Measurements from ENCODE around the gene TACC2.
"Not testable (repeated sequence)": the region's sequence is repeated elsewhere in the genome, so short reads cannot be mapped to it uniquely, and the experiment has no call there.

Gene TACC2

GRCh38 chr10:122022276-122022675, 33.3 kb downstream of the TACC2 start:
- peaks cover 0 to 14% of the 10 kb centered on the region in 2 experiments for H3K27me3 ChIP-seq (ENCODE audit: control insufficient read depth in 1 of 2, insufficient read depth in 1 of 2, low read length in 2 of 2)
- H2BK12ac ChIP-seq (ENCODE audit: low read length in 2 of 2): no peak overlapping the region
- H3K4me3 ChIP-seq (ENCODE audit: insufficient read depth in 1 of 2, low read depth in 1 of 2, low read length in 2 of 2): no peak overlapping the region
- no peaks in the 10 kb centered on the region for H3K36me3 ChIP-seq (ENCODE audit: control insufficient read depth in 1 of 2, insufficient read depth in 2 of 2, low read depth in 1 of 2, low read length in 2 of 2)
- no peak overlapping the region for H2BK5ac ChIP-seq (ENCODE audit: low read depth, low read length, poor library complexity, severe bottlenecking)
- 97% methylated on average over 3 of the region's 4 CpGs for WGBS
- no peak for DNase-seq
- no peak overlapping the region for H2AK5ac ChIP-seq (ENCODE audit: low read length, severe bottlenecking)
- H3K79me1 ChIP-seq (replicated peaks; ENCODE audit: low read length, poor library complexity, severe bottlenecking): no peaks in the 10 kb centered on the region
- no peak overlapping the region for H4K8ac ChIP-seq (ENCODE audit: low read length)
- no peak overlapping the region for H2BK120ac ChIP-seq (ENCODE audit: low read depth, low read length)
- H3K9ac ChIP-seq (ENCODE audit: low read length): no peak overlapping the region
- no peaks in the 10 kb centered on the region for H3K9me3 ChIP-seq (ENCODE audit: control insufficient read depth, low read length)
- H2AFZ ChIP-seq (ENCODE audit: low read depth, low read length): no peak overlapping the region
- H3K27ac ChIP-seq (ENCODE audit: low read length, poor library complexity, severe bottlenecking): no peak overlapping the region
- no peak overlapping the region for H4K91ac ChIP-seq (ENCODE audit: low read length)
- no peak overlapping the region for H3K4ac ChIP-seq (ENCODE audit: low read depth in 1 of 2, low read length in 2 of 2)
- H3K18ac ChIP-seq (ENCODE audit: low read depth in 1 of 2, low read length in 2 of 2): no peak overlapping the region
- peaks cover 3% of the 10 kb centered on the region for H3K4me1 ChIP-seq (ENCODE audit: control insufficient read depth, insufficient read depth, low read depth, low read length)
- no peak overlapping the region for H2BK15ac ChIP-seq (ENCODE audit: low read depth, poor library complexity, severe bottlenecking)
- no peak overlapping the region for H3K23ac ChIP-seq (ENCODE audit: low read length in 2 of 2)
- H3K4me2 ChIP-seq (ENCODE audit: low read length, poor library complexity, severe bottlenecking): no peak overlapping the region
- H3K14ac ChIP-seq (ENCODE audit: low read length in 2 of 2): no peak overlapping the region

- H3K27ac ChIP-seq (ENCODE audit: low read length, poor library complexity, severe bottlenecking); H3K4ac ChIP-seq (ENCODE audit: low read depth in 1 of 2, low read length in 2 of 2); H4K8ac ChIP-seq (ENCODE audit: low read length); H3K9me3 ChIP-seq (ENCODE audit: control insufficient read depth, low read length); DNase-seq; H3K18ac ChIP-seq (ENCODE audit: low read depth in 1 of 2, low read length in 2 of 2); H3K23ac ChIP-seq (ENCODE audit: low read length in 2 of 2); H2BK15ac ChIP-seq (ENCODE audit: low read depth, poor library complexity, severe bottlenecking); H2BK12ac ChIP-seq (ENCODE audit: low read length in 2 of 2); H2BK5ac ChIP-seq (ENCODE audit: low read depth, low read length, poor library complexity, severe bottlenecking); H3K4me3 ChIP-seq (ENCODE audit: insufficient read depth in 1 of 2, low read depth in 1 of 2, low read length in 2 of 2); H3K36me3 ChIP-seq (ENCODE audit: control insufficient read depth in 1 of 2, insufficient read depth in 2 of 2, low read depth in 1 of 2, low read length in 2 of 2); H2BK120ac ChIP-seq (ENCODE audit: low read depth, low read length); H2AK5ac ChIP-seq (ENCODE audit: low read length, severe bottlenecking); H2AFZ ChIP-seq (ENCODE audit: low read depth, low read length); H3K4me1 ChIP-seq (ENCODE audit: control insufficient read depth, insufficient read depth, low read depth, low read length); H3K4me2 ChIP-seq (ENCODE audit: low read length, poor library complexity, severe bottlenecking); H3K79me1 ChIP-seq (replicated peaks; ENCODE audit: low read length, poor library complexity, severe bottlenecking); H3K9ac ChIP-seq (ENCODE audit: low read length); H4K91ac ChIP-seq (ENCODE audit: low read length); H3K14ac ChIP-seq (ENCODE audit: low read length in 2 of 2): not testable (repeated sequence)
- peaks cover 0 to 14% of the 10 kb centered on the region in 2 experiments for H3K27me3 ChIP-seq (ENCODE audit: control insufficient read depth in 1 of 2, insufficient read depth in 1 of 2, low read length in 2 of 2)
- WGBS: 96% methylated on average over 4 of the region's 7 CpGs
These were observed 34.3 kb downstream of the TACC2 start for GRCh38 chr10:122023257-122023656.

GRCh38 chr10:122029499-122030199, 40.7 kb downstream of the TACC2 start:
- no peak overlapping the region for H3K23ac ChIP-seq (ENCODE audit: low read length in 2 of 2)
- no peak overlapping the region for H2AK5ac ChIP-seq (ENCODE audit: low read length, severe bottlenecking)
- no peak overlapping the region for H4K91ac ChIP-seq (ENCODE audit: low read length)
- H2AFZ ChIP-seq (ENCODE audit: low read depth, low read length): no peak overlapping the region
- no peak overlapping the region for H3K18ac ChIP-seq (ENCODE audit: low read depth in 1 of 2, low read length in 2 of 2)
- H3K9ac ChIP-seq (ENCODE audit: low read length): no peak overlapping the region
- H3K4me2 ChIP-seq (ENCODE audit: low read length, poor library complexity, severe bottlenecking): no peak overlapping the region
- H4K8ac ChIP-seq (ENCODE audit: low read length): no peak overlapping the region
- H3K4me1 ChIP-seq (ENCODE audit: control insufficient read depth, insufficient read depth, low read depth, low read length): peaks cover 3% of the 10 kb centered on the region
- no peak overlapping the region for H2BK15ac ChIP-seq (ENCODE audit: low read depth, poor library complexity, severe bottlenecking)
- no peak overlapping the region for H2BK5ac ChIP-seq (ENCODE audit: low read depth, low read length, poor library complexity, severe bottlenecking)
- H3K27me3 ChIP-seq (ENCODE audit: control insufficient read depth in 1 of 2, insufficient read depth in 1 of 2, low read length in 2 of 2): peaks cover 0 to 7% of the 10 kb centered on the region in 2 experiments
- no peaks in the 10 kb centered on the region for H3K9me3 ChIP-seq (ENCODE audit: control insufficient read depth, low read length)
- H2BK120ac ChIP-seq (ENCODE audit: low read depth, low read length): no peak overlapping the region
- H2BK12ac ChIP-seq (ENCODE audit: low read length in 2 of 2): no peak overlapping the region
- no peak for DNase-seq
- H3K4me3 ChIP-seq (ENCODE audit: insufficient read depth in 1 of 2, low read depth in 1 of 2, low read length in 2 of 2): no peak overlapping the region
- no peak overlapping the region for H3K14ac ChIP-seq (ENCODE audit: low read length in 2 of 2)
- WGBS: 92% methylated on average over 7 of the region's 8 CpGs
- no peak overlapping the region for H3K4ac ChIP-seq (ENCODE audit: low read depth in 1 of 2, low read length in 2 of 2)
- no peaks in the 10 kb centered on the region for H3K36me3 ChIP-seq (ENCODE audit: control insufficient read depth in 1 of 2, insufficient read depth in 2 of 2, low read depth in 1 of 2, low read length in 2 of 2)
- H3K79me1 ChIP-seq (replicated peaks; ENCODE audit: low read length, poor library complexity, severe bottlenecking): no peaks in the 10 kb centered on the region
- H3K27ac ChIP-seq (ENCODE audit: low read length, poor library complexity, severe bottlenecking): no peak overlapping the region

GRCh38 chr10:122030200-122030552, 41.2 kb downstream of the TACC2 start:
- no peaks in the 10 kb centered on the region for H3K9me3 ChIP-seq (ENCODE audit: control insufficient read depth, low read length)
- no peak for DNase-seq
- H2BK15ac ChIP-seq (ENCODE audit: low read depth, poor library complexity, severe bottlenecking): no peak overlapping the region
- H3K9ac ChIP-seq (ENCODE audit: low read length): no peak overlapping the region
- no peaks in the 10 kb centered on the region for H3K79me1 ChIP-seq (replicated peaks; ENCODE audit: low read length, poor library complexity, severe bottlenecking)
- no peak overlapping the region for H3K27ac ChIP-seq (ENCODE audit: low read length, poor library complexity, severe bottlenecking)
- no peak overlapping the region for H2BK12ac ChIP-seq (ENCODE audit: low read length in 2 of 2)
- no peak overlapping the region for H2AK5ac ChIP-seq (ENCODE audit: low read length, severe bottlenecking)
- no peak overlapping the region for H3K14ac ChIP-seq (ENCODE audit: low read length in 2 of 2)
- H3K18ac ChIP-seq (ENCODE audit: low read depth in 1 of 2, low read length in 2 of 2): no peak overlapping the region
- peaks cover 0 to 7% of the 10 kb centered on the region in 2 experiments for H3K27me3 ChIP-seq (ENCODE audit: control insufficient read depth in 1 of 2, insufficient read depth in 1 of 2, low read length in 2 of 2)
- H2AFZ ChIP-seq (ENCODE audit: low read depth, low read length): no peak overlapping the region
- no peak overlapping the region for H3K4me2 ChIP-seq (ENCODE audit: low read length, poor library complexity, severe bottlenecking)
- H3K4ac ChIP-seq (ENCODE audit: low read depth in 1 of 2, low read length in 2 of 2): no peak overlapping the region
- WGBS: 75% methylated on average over 4 of the region's 7 CpGs
- H4K91ac ChIP-seq (ENCODE audit: low read length): no peak overlapping the region
- no peak overlapping the region for H3K23ac ChIP-seq (ENCODE audit: low read length in 2 of 2)
- H4K8ac ChIP-seq (ENCODE audit: low read length): no peak overlapping the region
- H3K4me1 ChIP-seq (ENCODE audit: control insufficient read depth, insufficient read depth, low read depth, low read length): peaks cover 3% of the 10 kb centered on the region
- no peak overlapping the region for H2BK5ac ChIP-seq (ENCODE audit: low read depth, low read length, poor library complexity, severe bottlenecking)
- no peak overlapping the region for H3K4me3 ChIP-seq (ENCODE audit: insufficient read depth in 1 of 2, low read depth in 1 of 2, low read length in 2 of 2)
- H2BK120ac ChIP-seq (ENCODE audit: low read depth, low read length): no peak overlapping the region
- H3K36me3 ChIP-seq (ENCODE audit: control insufficient read depth in 1 of 2, insufficient read depth in 2 of 2, low read depth in 1 of 2, low read length in 2 of 2): no peaks in the 10 kb centered on the region

All from mesenchymal stem cell (in vitro differentiated cells and primary cell).